Esophagus squamous epithelium (tissue), 5 donors: Measurements from ENCODE around the gene SUPT4H1. TPM values are rescaled to one million over a fixed set of nuclear protein-coding genes. Genes with fewer than 3 reads are reported as not detected.
"Not testable (repeated sequence)": the region's sequence is repeated elsewhere in the genome, so short reads cannot be mapped to it uniquely, and the experiment has no call there.

Experiments
- DNase-seq: peaks from one replicate; lab custom pipeline; 2025; lab: John Stamatoyannopoulos, UW
- H3K27ac ChIP-seq, 4 donors: fragments of 200-600 bp; sonication (generic); one replicate each; pipeline ENCODE4 v1.5.1; 2016 to 2019; ENCODE audit warnings: mild to moderate bottlenecking in 1 of 4
- H3K27me3 ChIP-seq, 4 donors: fragments of 200-600 bp; sonication (generic); 1 replicate in 3 of 4; 2 replicates in 1 of 4; pipeline versions ENCODE4 v1.5.1 to v1.6.0; 2017 to 2021; ENCODE audit warnings: antibody characterized with exemption in 1 of 4
- H3K36me3 ChIP-seq, 3 donors: fragments of 200-600 bp; sonication (generic); one replicate each; pipeline ENCODE4 v1.5.1; 2016 to 2019
- H3K4me1 ChIP-seq, 3 donors: fragments of 200-600 bp; sonication (generic); one replicate each; pipeline ENCODE4 v1.5.1; 2017 to 2019
- H3K4me3 ChIP-seq, 4 donors: fragments of 200-600 bp; sonication (generic); 1 replicate in 3 of 4; 2 replicates in 1 of 4; pipeline ENCODE4 v1.5.1; 2016 to 2019; ENCODE audit warnings: mild to moderate bottlenecking in 2 of 4, moderate library complexity in 1 of 4
- H3K9me3 ChIP-seq, 3 donors: fragments of 200-600 bp; sonication (generic); one replicate each; pipeline ENCODE4 v1.5.1; 2016 to 2019
- POLR2A ChIP-seq, 4 donors: fragments of 450-650 bp; IDR thresholded peaks; one replicate each; pipeline ENCODE4 v1.6.1; 2017; ENCODE audit warnings: antibody characterized with exemption in 4 of 4, mild to moderate bottlenecking in 4 of 4, moderate library complexity in 3 of 4
- WGBS, 2 donors: methylation state at CpG; one replicate each; pipeline ENCODE4 v1.1.5; 2018; 5-methylcytosine and 5-hydroxymethylcytosine counted together
- intact Hi-C: fragments of 100-400 bp; cut with DNase I; formaldehyde crosslinking; loops from one replicate; pipeline ENCODE4 v1.15.0; 2022
- total RNA-seq, 4 donors: library from RNA; depleted of rRNA; stranded (reverse); fragments of >200 nt; gene quantifications; one replicate each; pipeline ENCODE4 v1.1.0, GENCODE V29; 2016
- TF ChIP-seq, protein P1 (sequence below), 6 experiments: fragments of 450-650 bp in 4 of 6; fragments of 200-600 bp in 2 of 6; sonication (generic) in 2 of 6; IDR thresholded peaks; one replicate each; pipeline ENCODE4 v1.5.1; 2016 to 2019; ENCODE audit warnings: antibody characterized with exemption in 6 of 6, mild to moderate bottlenecking in 4 of 6, moderate library complexity in 4 of 6
- donor health status: DM: yes; HTN: yes; CAD: no.

Gene SUPT4H1
- total RNA-seq, 4 donors from 2014 or later = 29.9 to 54.9 (median 37.0) TPM

GRCh38 chr17:58398574-58399266 lies 46.7 kb upstream of the SUPT4H1 start:
- no peaks in the 10 kb centered on the region for H3K36me3 ChIP-seq
- no peak for DNase-seq
- H3K9me3 ChIP-seq = no peaks in the 10 kb centered on the region
- WGBS, 2 donors = 46 to 52% methylated on average over 3 of the region's 3 CpGs
- peak overlapping the region in 2 of 4 donors; percentile 35 to 65 for H3K27ac ChIP-seq
- intact Hi-C loops = no loop called here
- peaks cover 0 to 6% (median 0%) of the 10 kb centered on the region in 4 donors for H3K27me3 ChIP-seq
- no peak overlapping the region for H3K4me3 ChIP-seq
- TF ChIP-seq, protein P1, sequence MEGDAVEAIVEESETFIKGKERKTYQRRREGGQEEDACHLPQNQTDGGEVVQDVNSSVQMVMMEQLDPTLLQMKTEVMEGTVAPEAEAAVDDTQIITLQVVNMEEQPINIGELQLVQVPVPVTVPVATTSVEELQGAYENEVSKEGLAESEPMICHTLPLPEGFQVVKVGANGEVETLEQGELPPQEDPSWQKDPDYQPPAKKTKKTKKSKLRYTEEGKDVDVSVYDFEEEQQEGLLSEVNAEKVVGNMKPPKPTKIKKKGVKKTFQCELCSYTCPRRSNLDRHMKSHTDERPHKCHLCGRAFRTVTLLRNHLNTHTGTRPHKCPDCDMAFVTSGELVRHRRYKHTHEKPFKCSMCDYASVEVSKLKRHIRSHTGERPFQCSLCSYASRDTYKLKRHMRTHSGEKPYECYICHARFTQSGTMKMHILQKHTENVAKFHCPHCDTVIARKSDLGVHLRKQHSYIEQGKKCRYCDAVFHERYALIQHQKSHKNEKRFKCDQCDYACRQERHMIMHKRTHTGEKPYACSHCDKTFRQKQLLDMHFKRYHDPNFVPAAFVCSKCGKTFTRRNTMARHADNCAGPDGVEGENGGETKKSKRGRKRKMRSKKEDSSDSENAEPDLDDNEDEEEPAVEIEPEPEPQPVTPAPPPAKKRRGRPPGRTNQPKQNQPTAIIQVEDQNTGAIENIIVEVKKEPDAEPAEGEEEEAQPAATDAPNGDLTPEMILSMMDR (IDR thresholded peaks at IDR 0.05) = no peak
- TF ChIP-seq POLR2A (IDR thresholded peaks at IDR 0.05) = no peak
- H3K4me1 ChIP-seq = peaks cover 0 to 77% (median 13%) of the 10 kb centered on the region in 3 donors

GRCh38 chr17:58397421-58397820 lies 45.4 kb upstream of the SUPT4H1 start:
- H3K4me1 ChIP-seq = peaks cover 4 to 73% (median 13%) of the 10 kb centered on the region in 3 donors
- H3K9me3 ChIP-seq, intact Hi-C loops, DNase-seq, H3K36me3 ChIP-seq, H3K4me3 ChIP-seq: not testable (repeated sequence)
- H3K27me3 ChIP-seq = peaks cover 0 to 12% (median 0%) of the 10 kb centered on the region in 4 donors
- 82 to 86% methylated on average over 5 of the region's 5 CpGs for WGBS, 2 donors
- peak overlapping the region in 1 of 4 donors; percentile 65 for H3K27ac ChIP-seq

GRCh38 chr17:58396173-58396572 lies 44.2 kb upstream of the SUPT4H1 start:
- no peak for DNase-seq
- Histone ChIP-seq H3K4me1 (peaks cover 4 to 73% (median 8%) of the 10 kb centered on the region in 3 donors), H3K9me3 (no peaks in the 10 kb centered on the region), H3K27me3 (peaks cover 0 to 12% (median 0%) of the 10 kb centered on the region in 4 donors), H3K4me3 (no peak overlapping the region), H3K36me3 (no peaks in the 10 kb centered on the region), H3K27ac (no peak overlapping the region)
- 71 to 83% methylated on average over 4 of the region's 4 CpGs for WGBS, 2 donors
- intact Hi-C loops = no loop called here
- TF ChIP-seq, protein P1 (IDR thresholded peaks at IDR 0.05) = no peak
- TF ChIP-seq POLR2A (IDR thresholded peaks at IDR 0.05) = no peak

DNA sequence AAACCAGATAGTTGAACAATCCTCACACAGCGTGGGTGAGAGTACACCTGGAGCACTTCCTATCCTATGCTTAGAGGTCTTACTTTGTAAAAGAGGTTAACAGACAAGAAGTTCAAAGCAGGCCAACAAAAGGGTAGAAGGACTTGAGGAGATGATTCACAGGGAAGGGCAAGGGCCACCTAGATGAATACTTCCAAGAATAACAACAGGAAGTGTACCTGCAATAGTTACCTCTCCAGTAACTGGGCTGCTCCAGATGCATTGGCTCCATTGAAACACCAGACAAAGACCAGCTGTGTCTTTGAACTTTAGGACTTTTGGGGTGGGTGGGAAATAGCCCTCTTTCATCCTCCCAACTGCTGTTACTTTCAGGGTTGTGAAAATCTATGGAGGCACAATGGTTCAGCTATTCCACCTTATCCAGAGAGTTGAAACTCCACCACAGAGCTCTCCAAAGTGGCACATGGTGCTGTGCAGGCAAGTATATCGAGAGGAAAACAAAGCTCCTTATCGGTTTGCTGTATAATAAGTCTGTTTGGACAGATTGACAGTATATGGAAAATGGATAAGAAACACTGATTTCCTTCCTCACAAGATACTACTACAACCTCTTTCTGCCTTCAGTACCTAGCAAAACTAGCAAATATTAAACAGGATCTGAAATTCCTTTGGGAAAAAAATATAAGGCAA lies 42.7 kb upstream of the SUPT4H1 start:
- 61 to 62% methylated on average over 3 of the region's 3 CpGs for WGBS, 2 donors
- Histone ChIP-seq H3K4me1 (peaks cover 0 to 64% (median 8%) of the 10 kb centered on the region in 3 donors), H3K4me3 (no peak overlapping the region), H3K27me3 (peaks cover 0 to 9% (median 0%) of the 10 kb centered on the region in 4 donors), H3K9me3 (no peaks in the 10 kb centered on the region), H3K36me3 (no peaks in the 10 kb centered on the region), H3K27ac (peak overlapping the region in 3 of 4 donors; percentile 12 to 60 (median 25))
- TF ChIP-seq POLR2A (IDR thresholded peaks at IDR 0.05) = no peak
- TF ChIP-seq, protein P1 (IDR thresholded peaks at IDR 0.05) = no peak
- intact Hi-C loops = no loop called here
- no peak for DNase-seq

DNA sequence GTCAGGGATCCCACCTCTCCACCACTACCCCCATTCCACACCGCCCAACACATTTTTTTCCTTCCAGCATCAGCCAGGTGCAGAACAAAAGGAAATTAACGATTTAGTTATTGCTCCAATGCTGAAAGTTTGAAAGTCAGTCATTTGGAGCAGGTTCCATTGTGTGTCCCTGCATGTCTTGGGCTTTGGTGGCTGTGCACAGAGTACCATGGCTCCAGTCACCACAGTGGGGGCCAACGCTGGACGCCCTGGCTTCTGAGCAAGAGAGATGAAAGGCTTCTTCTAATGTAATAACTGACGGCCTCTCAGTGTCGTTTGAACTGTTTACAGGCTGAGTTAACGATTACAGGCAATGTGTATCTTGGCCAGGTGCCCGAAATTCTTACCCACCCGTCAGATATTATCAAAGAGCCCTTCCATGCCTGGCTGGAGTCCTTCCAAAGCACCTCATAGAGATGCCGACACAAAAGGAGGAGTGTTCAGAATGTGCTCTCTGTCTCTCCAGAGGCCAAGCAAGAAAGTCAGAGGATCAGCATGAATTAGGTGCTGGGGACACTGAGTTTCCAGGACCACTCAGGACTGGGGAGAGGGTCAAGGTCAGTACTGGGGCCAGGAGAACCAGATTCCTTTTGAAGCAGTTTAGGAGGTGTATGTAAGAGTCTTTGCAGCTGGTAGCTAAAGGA lies 39.4 kb upstream of the SUPT4H1 start:
- Histone ChIP-seq H3K27ac (peak overlapping the region in 3 of 4 donors; percentile 34 to 47 (median 37)), H3K9me3 (no peaks in the 10 kb centered on the region), H3K27me3 (peaks cover 0 to 6% (median 0%) of the 10 kb centered on the region in 4 donors), H3K4me3 (no peak overlapping the region), H3K36me3 (no peaks in the 10 kb centered on the region), H3K4me1 (peaks cover 0 to 62% (median 8%) of the 10 kb centered on the region in 3 donors)
- 22 to 24% methylated on average over 6 to 8 of the region's 10 CpGs for WGBS, 2 donors
- TF ChIP-seq, protein P1 (IDR thresholded peaks at IDR 0.05) = no peak
- TF ChIP-seq POLR2A (IDR thresholded peaks at IDR 0.05) = no peak
- no peak for DNase-seq
- intact Hi-C loops = no loop called here
